ENCODE data around the gene GNE.
"Not testable (repeated sequence)": the region's sequence is repeated elsewhere in the genome, so short reads cannot be mapped to it uniquely, and the experiment has no call there.

The GNE gene, protein sequence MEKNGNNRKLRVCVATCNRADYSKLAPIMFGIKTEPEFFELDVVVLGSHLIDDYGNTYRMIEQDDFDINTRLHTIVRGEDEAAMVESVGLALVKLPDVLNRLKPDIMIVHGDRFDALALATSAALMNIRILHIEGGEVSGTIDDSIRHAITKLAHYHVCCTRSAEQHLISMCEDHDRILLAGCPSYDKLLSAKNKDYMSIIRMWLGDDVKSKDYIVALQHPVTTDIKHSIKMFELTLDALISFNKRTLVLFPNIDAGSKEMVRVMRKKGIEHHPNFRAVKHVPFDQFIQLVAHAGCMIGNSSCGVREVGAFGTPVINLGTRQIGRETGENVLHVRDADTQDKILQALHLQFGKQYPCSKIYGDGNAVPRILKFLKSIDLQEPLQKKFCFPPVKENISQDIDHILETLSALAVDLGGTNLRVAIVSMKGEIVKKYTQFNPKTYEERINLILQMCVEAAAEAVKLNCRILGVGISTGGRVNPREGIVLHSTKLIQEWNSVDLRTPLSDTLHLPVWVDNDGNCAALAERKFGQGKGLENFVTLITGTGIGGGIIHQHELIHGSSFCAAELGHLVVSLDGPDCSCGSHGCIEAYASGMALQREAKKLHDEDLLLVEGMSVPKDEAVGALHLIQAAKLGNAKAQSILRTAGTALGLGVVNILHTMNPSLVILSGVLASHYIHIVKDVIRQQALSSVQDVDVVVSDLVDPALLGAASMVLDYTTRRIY

GRCh38 chr9:36258208-36258995 is at the start of gene GNE:
GNE (minus strand) TSS chr9:36258448; CDS start chr9:36249355, 9,093 bp downstream.
- DNase-seq = peak; percentile 88

DNA sequence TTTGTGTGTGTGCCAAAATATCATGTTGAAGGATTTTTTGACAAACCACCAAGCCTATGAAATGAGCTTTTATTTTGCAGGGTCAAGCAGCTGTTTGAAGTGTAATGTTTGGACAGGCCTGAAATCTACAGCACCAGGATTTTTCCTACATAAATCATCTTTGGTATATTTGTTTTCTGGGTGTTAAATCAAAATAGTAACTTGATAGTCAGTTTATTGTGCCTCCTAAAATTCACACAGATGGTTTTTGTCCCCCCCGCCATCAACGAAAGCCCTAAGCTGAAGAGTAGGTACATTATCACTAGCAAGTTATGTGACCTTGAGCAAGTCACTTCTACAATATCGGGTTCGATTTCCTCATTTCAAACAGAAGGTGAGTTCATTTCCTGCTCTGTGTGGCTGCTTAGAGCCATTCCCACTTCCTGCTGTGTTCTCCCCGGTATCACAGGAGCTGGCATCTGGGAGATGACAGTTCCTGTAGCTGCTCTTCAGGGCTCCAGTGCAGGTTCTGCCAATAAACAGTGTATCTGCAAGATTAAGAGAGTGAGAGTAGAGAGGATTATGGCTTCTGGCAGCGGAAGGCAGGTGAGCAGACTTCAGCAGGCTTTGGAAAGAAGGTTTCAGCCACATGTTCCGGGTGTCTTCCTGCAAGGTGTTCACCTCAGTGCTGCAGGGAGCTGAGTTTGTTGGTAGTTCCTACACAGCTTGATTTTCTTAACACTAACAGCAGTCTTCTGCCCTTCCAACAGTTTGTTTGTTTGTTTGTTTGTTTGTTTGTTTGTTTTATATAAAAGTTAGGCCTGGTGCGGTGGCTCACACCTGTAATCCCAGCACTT is 48.4 kb upstream of the GNE start:
- no peak for DNase-seq

GRCh38 chr9:36304366-36304765 is 46.1 kb upstream of the GNE start:
- not testable (repeated sequence) for DNase-seq

- no peak for DNase-seq
Observed at GRCh38 chr9:36301227-36301626, 43.0 kb upstream of the GNE start.

DNA sequence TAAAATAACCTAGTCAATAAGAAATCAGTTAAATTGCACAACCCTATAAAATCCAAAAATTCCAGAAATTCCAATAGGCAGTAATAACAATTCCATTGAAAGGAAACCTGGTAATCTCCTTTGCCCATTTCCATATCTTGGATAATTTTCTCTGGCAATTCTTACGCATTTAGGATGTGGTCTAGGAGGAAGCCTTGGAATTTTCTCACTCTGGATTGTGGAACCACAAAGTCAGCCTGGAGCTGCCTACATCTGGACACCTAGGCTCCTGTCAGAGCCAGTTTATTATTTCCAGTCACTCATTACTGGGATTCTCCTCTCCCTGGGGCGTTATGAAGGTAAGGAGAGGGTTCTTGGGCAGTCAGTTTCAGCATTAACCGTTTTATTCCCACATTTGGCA is 40.3 kb upstream of the GNE start:
- no peak for DNase-seq

DNA sequence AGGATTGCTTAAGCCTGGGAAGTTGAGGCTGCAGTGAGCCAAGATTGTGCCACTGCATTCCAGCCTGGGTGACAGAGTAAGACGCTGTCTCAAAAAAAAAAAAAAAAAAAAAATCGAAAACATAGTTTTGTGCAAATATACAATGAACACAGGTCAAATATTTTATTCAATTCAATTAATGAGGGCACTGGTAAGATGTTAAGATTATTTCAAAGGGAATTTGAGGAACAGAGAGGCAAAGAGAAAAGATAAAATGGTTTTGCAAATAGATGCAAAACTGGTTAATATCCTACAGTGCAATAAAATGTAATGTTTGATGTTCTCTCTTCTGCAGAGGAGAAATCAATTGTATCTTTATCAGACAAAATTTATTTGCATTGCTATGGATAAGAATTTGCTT is 39.5 kb upstream of the GNE start:
- no peak for DNase-seq

GRCh38 chr9:36294996-36295395 is 36.7 kb upstream of the GNE start:
- DNase-seq = not testable (repeated sequence)

DNA sequence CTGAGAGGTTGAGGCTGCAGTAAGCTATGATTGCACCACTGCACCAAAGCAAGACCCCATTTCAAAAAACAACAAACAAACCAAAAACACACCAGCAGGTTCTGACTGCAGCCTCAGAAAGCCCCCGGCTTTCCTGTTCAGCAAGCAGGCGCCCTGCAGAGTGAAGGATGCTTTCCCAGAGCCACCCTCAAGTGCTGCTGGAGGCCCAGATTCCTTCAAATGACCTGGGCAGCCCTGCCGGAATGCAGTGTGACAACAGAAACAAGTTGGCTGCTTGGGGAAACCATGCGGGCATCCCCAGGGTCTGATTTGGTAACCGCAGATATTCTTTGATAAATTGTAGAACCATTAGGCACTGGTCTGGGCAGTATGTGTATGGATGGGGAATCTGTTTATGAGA is 35.7 kb upstream of the GNE start:
- DNase-seq = no peak

- no peak for DNase-seq
Observed at GRCh38 chr9:36293171-36293570, 34.9 kb upstream of the GNE start.

DNA sequence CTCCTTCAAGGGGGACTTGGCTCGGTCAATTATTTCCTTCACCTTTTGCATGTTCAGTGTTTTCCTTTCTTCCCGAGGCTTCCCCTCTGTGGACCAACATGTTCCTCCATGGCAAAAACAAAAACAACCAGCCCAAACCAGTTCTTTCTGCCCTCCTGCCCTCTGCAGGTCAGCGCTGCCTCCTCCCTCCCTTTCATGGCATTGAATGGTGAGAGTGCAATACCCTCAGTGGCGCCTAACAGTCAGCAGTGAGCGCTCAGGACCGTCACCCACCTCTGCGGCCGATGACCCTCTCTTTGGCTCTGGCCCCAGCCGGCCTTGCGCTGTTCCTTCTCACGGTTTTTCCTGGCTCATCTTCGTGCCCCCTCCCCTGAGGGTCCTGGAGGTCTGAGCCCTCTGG is 34.4 kb upstream of the GNE start:
- no peak for DNase-seq

- DNase-seq = no peak
Observed at GRCh38 chr9:36290996-36291395, 32.7 kb upstream of the GNE start.

GRCh38 chr9:36289836-36290435 is 31.7 kb upstream of the GNE start:
- DNase-seq = no peak

DNA sequence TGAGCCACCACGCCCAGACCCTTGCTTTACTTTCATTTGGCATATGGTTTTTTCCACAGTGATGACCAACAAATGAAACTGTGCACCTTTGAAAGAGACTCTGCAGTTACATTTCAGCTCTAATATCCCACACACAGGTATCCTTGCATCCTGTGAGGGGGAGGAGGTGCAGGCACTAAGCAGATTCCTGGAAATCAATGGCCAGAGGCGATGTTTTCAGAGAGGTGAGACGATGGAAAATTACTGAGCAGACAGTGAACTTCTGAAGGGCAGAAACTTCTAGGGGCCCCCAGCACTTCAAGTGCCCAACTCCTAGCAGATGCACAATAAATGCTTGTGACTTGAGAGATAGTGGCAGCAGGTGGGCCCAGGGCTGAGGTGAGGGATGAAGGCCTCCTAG is 29.8 kb upstream of the GNE start:
- no peak for DNase-seq

DNA sequence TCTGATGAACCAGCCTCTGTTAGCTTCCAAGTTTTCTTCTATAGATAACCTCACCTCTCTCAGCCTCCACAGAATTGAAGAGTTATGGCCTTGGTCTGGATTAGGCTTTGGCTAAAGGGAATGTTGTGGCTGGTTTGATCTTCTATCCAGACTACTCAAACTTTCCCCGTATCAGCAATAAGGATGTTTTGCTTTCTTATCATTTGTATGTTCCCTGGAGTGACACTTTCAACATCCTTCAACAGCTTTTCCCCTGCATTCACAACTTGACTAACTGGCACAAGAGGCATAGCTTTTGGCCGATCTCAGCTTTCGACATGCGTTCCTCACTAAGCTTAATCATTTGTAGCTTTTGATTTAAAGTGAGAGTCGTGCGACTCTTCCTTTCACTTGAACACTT is 28.1 kb upstream of the GNE start:
- no peak for DNase-seq

DNA sequence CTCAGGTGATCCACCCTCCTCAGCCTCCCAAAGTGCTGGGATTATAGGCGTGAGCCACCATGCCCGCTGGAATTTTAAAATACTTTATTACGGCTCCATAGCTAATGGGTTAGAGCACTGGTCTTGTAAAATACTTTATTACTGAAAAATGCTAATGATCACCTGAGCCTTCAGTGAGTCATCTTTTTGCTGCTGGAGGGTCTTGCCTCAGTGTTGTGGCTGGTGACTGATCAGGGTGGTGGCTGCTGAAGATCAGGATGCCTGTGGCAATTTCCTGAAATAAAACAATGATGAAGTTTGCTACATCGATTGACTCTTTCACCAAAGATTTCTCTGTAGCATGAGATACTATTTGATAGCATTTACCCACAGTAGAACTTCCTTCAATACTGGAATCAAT is 26.0 kb upstream of the GNE start:
- no peak for DNase-seq

DNA sequence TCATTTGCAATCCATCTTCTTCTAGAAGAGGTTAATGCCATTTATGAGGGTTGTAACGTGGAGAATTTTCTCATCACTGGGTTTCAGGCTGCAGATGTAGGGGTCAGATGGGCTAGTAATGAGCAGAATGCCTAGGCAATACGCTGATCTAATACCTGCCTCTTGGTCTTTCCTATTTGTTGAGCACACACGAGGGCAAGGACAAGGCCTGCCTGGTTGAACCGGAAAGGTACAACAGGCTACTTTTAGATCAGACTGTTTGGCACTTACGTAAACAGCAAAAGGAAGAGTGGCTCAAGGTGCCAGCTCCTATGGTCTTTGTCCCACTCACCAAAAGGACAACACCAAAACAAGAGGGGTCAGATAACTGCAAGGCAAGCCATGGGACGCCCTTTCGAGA is 24.0 kb upstream of the GNE start:
- DNase-seq = no peak

- DNase-seq = no peak
Observed at GRCh38 chr9:36280989-36281388, 22.7 kb upstream of the GNE start.

DNA sequence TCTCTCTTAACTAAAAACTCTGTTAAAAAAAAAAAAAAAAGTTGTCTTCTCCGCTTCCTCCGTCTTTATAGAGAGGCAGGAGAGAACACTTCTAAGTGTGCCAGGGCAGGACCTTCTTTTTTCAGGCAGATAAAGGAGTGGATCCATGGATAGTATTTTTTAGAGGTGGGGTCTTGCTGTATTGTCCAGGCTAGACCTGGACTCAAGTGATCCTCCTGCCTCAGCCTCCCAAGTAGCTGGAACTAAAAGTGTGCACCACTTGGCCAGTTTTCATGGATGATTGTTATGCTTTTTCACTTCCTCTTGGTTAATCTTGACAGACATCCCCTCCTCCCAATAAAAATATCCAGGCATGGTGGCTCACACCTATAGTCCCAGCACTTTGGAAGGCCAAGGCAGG is 20.0 kb upstream of the GNE start:
- no peak for DNase-seq

- no peak for DNase-seq
Observed at GRCh38 chr9:36276781-36277181, 18.5 kb upstream of the GNE start.

DNA sequence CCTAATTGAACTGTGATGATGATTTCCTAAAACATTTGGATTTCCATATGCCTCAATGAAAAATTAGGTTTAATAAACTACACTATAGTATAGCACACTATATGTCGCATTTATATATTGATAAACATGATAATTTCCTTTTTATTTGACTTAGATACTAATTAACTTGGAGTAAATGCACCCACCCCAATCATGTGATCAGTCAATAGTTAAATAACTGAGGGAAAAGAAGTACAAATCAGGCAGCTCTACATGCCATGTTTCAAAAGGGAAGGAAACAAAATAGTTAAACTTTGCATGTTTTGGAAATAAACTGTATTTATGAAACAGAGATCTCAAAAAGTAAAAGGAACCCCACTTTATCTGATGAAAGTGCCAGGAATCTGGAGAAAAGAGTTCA is 18.0 kb upstream of the GNE start:
- DNase-seq = no peak

GRCh38 chr9:36275060-36275459 is 16.8 kb upstream of the GNE start:
- DNase-seq = no peak

DNA sequence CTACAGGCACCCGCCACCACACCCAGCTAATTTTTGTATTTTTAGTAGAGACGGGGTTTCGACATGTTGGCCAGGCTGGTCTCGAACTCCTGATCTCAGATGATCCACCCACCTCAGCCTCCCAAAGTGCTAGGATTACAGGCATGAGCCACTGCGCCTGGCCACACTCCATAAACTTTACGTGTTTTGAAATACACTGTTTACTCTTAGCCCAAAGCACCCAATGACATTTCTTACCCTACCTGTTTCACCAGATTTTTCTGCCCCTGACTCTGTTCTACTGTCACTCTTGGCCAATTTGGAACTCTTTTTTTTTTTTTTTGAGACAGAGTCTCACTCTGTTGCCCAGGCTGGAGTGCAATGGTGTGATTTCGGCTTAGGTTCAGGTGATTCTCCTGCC is 15.1 kb upstream of the GNE start:
- DNase-seq = not testable (repeated sequence)

Data from RPMI8226 (cell line).